ENCODE measurements around the gene UPP2.

The UPP2 gene

GRCh38 chr2:158143703-158144360 is 42.2 kb downstream of the UPP2 start:
- no peak for DNase-seq

- DNase-seq = no peak
These were observed 43.4 kb downstream of the UPP2 start for GRCh38 chr2:158144914-158145625.

GRCh38 chr2:158153270-158154015 is 51.8 kb downstream of the UPP2 start:
- no peak for DNase-seq

GRCh38 chr2:158154596-158154995 is 52.9 kb downstream of the UPP2 start:
- no peak for DNase-seq

GRCh38 chr2:158172719-158173118 is 71.0 kb downstream of the UPP2 start:
- no peak for DNase-seq

GRCh38 chr2:158174495-158174894 is 72.8 kb downstream of the UPP2 start:
- DNase-seq = no peak

GRCh38 chr2:158174956-158175355 is 73.3 kb downstream of the UPP2 start:
- no peak for DNase-seq

- no peak for DNase-seq
These were observed 77.0 kb downstream of the UPP2 start for GRCh38 chr2:158178646-158179045.

GRCh38 chr2:158179660-158180059 is 78.0 kb downstream of the UPP2 start:
- DNase-seq = peak in 1 of 2 donors; percentile 34

GRCh38 chr2:158181171-158181570 is 79.5 kb downstream of the UPP2 start:
- DNase-seq = no peak

- no peak for DNase-seq
These were observed 81.1 kb downstream of the UPP2 start for GRCh38 chr2:158182676-158183295.

GRCh38 chr2:158184001-158184400 is 82.3 kb downstream of the UPP2 start:
- no peak for DNase-seq

GRCh38 chr2:158184556-158185343 is 83.1 kb downstream of the UPP2 start:
- DNase-seq = no peak
